Nephron (organoid): Measurements from ENCODE around the gene LMO7.
A peak's percentile ranks its signal among the peaks of the same experiment; 100 is the strongest.
"Not testable (repeated sequence)": the region's sequence is repeated elsewhere in the genome, so short reads cannot be mapped to it uniquely, and the experiment has no call there.

Experiments used
- H3K27ac Mint-ChIP-seq, 3 experiments: 2 replicates each; pipeline ENCODE4 v1.8.0; 2020; ENCODE audit warnings: mixed read lengths in 3 of 3, mild to moderate bottlenecking in 2 of 3, moderate library complexity in 1 of 3
- H3K27me3 Mint-ChIP-seq: 2 replicates; pipeline ENCODE4 v1.8.0; 2021; ENCODE audit warnings: low read depth, mild to moderate bottlenecking, moderate library complexity, mixed read lengths
- H3K36me3 Mint-ChIP-seq: 2 replicates; pipeline ENCODE4 v1.8.0; 2020; ENCODE audit warnings: low read depth, mixed read lengths
- H3K4me1 Mint-ChIP-seq: 2 replicates; pipeline ENCODE4 v1.8.0; 2020; ENCODE audit warnings: mixed read lengths
- H3K4me3 Mint-ChIP-seq, 3 experiments: 2 replicates each; pipeline ENCODE4 v1.8.0; 2020; ENCODE audit warnings: mild to moderate bottlenecking in 3 of 3, mixed read lengths in 3 of 3, moderate library complexity in 2 of 3
- H3K9me3 Mint-ChIP-seq: 2 replicates; pipeline ENCODE4 v1.8.0; 2020; ENCODE audit warnings: mixed read lengths
- TF ChIP-seq, protein P1 (sequence below), 3 experiments: fragments of 200-600 bp; sonication (generic); IDR thresholded peaks; one replicate each; pipeline ENCODE4 v1.5.0; 2021; ENCODE audit warnings: antibody characterized with exemption in 3 of 3; ENCODE audit not compliant: unreplicated experiment in 3 of 3

Gene LMO7

GRCh38 chr13:75739244-75739868 is 103.2 kb downstream of the LMO7 start:
- TF ChIP-seq, protein P1, sequence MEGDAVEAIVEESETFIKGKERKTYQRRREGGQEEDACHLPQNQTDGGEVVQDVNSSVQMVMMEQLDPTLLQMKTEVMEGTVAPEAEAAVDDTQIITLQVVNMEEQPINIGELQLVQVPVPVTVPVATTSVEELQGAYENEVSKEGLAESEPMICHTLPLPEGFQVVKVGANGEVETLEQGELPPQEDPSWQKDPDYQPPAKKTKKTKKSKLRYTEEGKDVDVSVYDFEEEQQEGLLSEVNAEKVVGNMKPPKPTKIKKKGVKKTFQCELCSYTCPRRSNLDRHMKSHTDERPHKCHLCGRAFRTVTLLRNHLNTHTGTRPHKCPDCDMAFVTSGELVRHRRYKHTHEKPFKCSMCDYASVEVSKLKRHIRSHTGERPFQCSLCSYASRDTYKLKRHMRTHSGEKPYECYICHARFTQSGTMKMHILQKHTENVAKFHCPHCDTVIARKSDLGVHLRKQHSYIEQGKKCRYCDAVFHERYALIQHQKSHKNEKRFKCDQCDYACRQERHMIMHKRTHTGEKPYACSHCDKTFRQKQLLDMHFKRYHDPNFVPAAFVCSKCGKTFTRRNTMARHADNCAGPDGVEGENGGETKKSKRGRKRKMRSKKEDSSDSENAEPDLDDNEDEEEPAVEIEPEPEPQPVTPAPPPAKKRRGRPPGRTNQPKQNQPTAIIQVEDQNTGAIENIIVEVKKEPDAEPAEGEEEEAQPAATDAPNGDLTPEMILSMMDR (IDR thresholded peaks at IDR 0.05; ENCODE audit: unreplicated experiment in 3 of 3) = no peak
- H3K36me3 Mint-ChIP-seq = no peaks in the 10 kb centered on the region

DNA sequence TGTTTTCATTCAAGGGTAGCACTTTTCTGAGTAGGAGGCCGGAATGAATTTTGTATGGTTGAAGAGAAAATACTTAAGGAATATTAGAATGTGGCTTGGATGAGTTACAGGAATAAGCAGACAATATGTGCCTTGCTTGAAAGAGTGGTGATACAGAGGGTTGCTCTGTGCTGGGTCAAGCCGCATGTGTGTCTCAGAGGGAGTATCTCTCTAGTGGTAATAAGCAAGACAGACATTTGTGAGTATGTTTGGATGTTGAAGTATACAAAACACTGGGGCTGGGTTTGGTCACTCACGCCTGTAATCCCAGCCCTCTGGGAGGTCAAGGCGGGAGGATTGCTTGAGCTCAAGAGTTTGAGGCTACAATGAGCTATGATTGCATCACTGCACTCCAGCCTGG is 103.9 kb downstream of the LMO7 start:
- Mint-ChIP-seq H3K36me3 (no peaks in the 10 kb centered on the region), H3K27me3 (no peaks in the 10 kb centered on the region), H3K4me1 (peaks cover 26% of the 10 kb centered on the region), H3K4me3 (no peak overlapping the region), H3K9me3 (peaks cover 6% of the 10 kb centered on the region), H3K27ac (peak overlapping the region in 1 of 3 experiments; percentile 33)
- TF ChIP-seq, protein P1 (IDR thresholded peaks at IDR 0.05; ENCODE audit: unreplicated experiment in 3 of 3) = no peak

More at GRCh38 chr13:75739244-75739868, 103.2 kb downstream of the LMO7 start:
- H3K9me3 Mint-ChIP-seq = peaks cover 6% of the 10 kb centered on the region
- H3K4me1 Mint-ChIP-seq = peaks cover 26% of the 10 kb centered on the region
- H3K4me3 Mint-ChIP-seq = no peak overlapping the region
- no peak overlapping the region for H3K27ac Mint-ChIP-seq
- H3K27me3 Mint-ChIP-seq = no peaks in the 10 kb centered on the region

DNA sequence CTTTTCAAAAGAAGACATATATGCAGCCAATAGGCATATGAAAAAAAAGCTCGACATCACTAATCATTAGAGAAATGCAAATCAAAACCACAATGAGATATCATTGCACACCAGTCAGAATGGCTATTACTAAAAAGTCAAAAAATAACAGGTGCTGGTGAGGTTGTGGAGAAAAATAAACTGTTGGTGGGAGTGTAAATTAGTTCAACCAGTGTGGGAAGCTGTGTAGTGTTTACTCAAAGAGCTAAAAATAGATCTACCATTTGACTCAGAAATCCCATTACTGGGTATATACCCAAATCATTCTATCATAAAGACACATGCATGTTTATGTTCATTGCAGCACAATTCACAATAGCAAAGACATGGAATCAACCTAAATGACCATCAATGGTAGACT is 106.9 kb downstream of the LMO7 start:
- H3K27ac Mint-ChIP-seq, H3K27me3 Mint-ChIP-seq, H3K4me3 Mint-ChIP-seq, H3K36me3 Mint-ChIP-seq: not testable (repeated sequence)
- H3K9me3 Mint-ChIP-seq = peaks cover 11% of the 10 kb centered on the region
- H3K4me1 Mint-ChIP-seq = peaks cover 15% of the 10 kb centered on the region

DNA sequence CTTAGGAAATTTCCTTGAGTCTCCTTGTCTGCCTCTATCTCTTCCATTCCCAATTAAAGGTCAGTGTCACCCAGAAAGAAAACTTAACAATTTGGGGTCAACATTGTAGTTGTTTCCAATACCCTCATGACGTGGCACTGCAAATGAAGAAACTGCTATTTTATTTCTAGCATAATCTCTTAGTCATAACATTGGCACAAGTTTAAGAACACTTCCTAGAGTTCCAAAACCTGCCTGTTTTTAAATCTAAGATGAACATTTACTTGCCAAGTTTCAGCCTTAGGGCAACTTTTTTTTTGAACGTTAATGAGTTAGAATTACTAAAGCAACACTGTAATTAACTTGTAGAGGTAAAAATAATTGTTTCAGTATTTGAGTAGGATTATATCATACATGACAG is 108.0 kb downstream of the LMO7 start:
- no peaks in the 10 kb centered on the region for H3K27me3 Mint-ChIP-seq
- no peak overlapping the region for H3K27ac Mint-ChIP-seq
- H3K4me3 Mint-ChIP-seq = no peak overlapping the region
- H3K9me3 Mint-ChIP-seq = peaks cover 11% of the 10 kb centered on the region
- peaks cover 6% of the 10 kb centered on the region for H3K4me1 Mint-ChIP-seq
- TF ChIP-seq, protein P1 (IDR thresholded peaks at IDR 0.05; ENCODE audit: unreplicated experiment in 3 of 3) = no peak
- H3K36me3 Mint-ChIP-seq = no peaks in the 10 kb centered on the region

DNA sequence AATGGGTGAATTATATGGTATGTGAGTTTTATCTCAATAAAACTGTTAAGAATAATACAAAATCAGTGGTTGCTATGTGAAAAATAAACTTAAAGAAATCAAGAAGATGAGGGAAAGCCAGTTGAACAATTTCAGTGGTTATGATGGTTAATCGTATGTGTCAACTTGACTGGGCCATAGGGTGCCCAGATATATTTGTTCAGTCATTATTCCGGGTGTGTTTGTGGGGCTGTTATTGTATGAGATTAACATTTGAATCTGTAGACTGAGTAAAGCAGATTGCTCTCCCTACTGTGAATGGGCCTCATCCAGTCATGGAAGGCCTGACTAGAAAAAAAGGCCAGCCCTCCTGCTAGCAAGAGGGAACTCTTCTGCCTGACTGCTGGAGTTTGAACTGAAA is 109.3 kb downstream of the LMO7 start:
- Mint-ChIP-seq H3K36me3 (no peaks in the 10 kb centered on the region), H3K27me3 (no peaks in the 10 kb centered on the region), H3K9me3 (peaks cover 11% of the 10 kb centered on the region), H3K4me1 (peaks cover 6% of the 10 kb centered on the region), H3K4me3 (no peak overlapping the region), H3K27ac (no peak overlapping the region)
- TF ChIP-seq, protein P1 (IDR thresholded peaks at IDR 0.05; ENCODE audit: unreplicated experiment in 3 of 3) = no peak

DNA sequence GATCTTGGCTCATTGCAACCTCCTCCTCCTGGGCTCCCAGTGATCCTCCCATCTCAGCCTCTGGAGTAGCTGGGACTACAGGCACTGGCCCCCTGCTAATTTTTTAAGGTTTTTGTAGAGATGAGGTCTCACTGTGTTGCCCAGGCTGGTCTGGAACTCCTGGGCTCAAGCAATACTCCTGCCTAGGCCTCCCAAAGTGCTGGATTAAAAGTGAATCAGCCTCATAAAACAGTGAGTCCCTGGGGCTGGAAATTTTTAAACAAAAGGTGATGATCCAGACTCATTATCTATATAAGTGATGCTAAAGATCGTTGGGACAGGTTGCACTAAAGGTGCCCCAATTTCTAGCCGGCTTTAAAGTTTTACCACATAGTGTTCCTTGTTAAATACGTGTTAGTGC is 112.7 kb downstream of the LMO7 start:
- peaks cover 11% of the 10 kb centered on the region for H3K9me3 Mint-ChIP-seq
- TF ChIP-seq, protein P1 (IDR thresholded peaks at IDR 0.05; ENCODE audit: unreplicated experiment in 3 of 3) = no peak
- no peaks in the 10 kb centered on the region for H3K36me3 Mint-ChIP-seq
- no peak overlapping the region for H3K4me3 Mint-ChIP-seq
- no peaks in the 10 kb centered on the region for H3K27me3 Mint-ChIP-seq
- H3K27ac Mint-ChIP-seq = no peak overlapping the region
- H3K4me1 Mint-ChIP-seq = peaks cover 6% of the 10 kb centered on the region
